ENCODE results near the gene B2M. TPM values are rescaled to one million over a fixed set of nuclear protein-coding genes. Genes with fewer than 3 reads are reported as not detected.
"Not testable (repeated sequence)": the region's sequence is repeated elsewhere in the genome, so short reads cannot be mapped to it uniquely, and the experiment has no call there.

Gene B2M
- total RNA-seq, 4 donors from 2014 or later: 1,151 to 3,314 (median 1,975) TPM

- Histone ChIP-seq H3K27ac (no peak overlapping the region), H3K9me3 (no peaks in the 10 kb centered on the region), H3K36me3 (no peaks in the 10 kb centered on the region), H3K4me3 (no peak overlapping the region), H3K4me1 (no peaks in the 10 kb centered on the region), H3K27me3 (peaks cover 4% of the 10 kb centered on the region)
- WGBS, 2 donors (ENCODE audit: low coverage in 1 of 2): 100% methylated on average over 1 to 2 of the region's 2 CpGs
- no peak for ATAC-seq
- TF ChIP-seq EP300 (IDR thresholded peaks at IDR 0.05) (no peak), POLR2A (IDR thresholded peaks at IDR 0.05) (no peak), POLR2AphosphoS5 (IDR thresholded peaks at IDR 0.05) (no peak), CTCF (IDR thresholded peaks at IDR 0.05) (no peak)
These were observed 37.7 kb upstream of the B2M start for GRCh38 chr15:44673639-44674038.

DNA sequence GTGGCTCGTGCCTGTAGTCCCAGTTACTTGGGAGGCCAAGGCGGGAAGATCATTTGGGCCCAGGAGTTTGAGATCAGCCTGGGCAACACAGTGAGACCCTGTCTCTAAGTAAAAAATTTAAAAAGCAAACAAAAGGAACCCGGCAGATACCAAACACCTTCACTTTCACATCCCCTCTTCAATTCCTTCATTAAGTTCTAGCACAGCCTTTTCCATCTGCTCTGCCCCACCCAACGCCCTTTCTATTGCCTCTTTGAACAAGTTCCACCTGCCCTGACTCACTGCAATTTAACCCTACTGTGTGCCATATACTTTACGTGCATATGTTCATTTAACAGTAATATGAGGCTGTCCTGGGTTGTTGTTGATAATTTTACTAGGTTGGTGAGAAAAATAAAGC lies 35.4 kb upstream of the B2M start:
- 74 to 82% methylated on average over 4 to 5 of the region's 5 CpGs for WGBS, 2 donors (ENCODE audit: low coverage in 1 of 2)
- Histone ChIP-seq H3K27ac (no peak overlapping the region), H3K9me3 (no peaks in the 10 kb centered on the region), H3K4me1 (no peaks in the 10 kb centered on the region), H3K36me3 (no peaks in the 10 kb centered on the region), H3K27me3 (peaks cover 8% of the 10 kb centered on the region), H3K4me3 (no peak overlapping the region)
- ATAC-seq: no peak
- TF ChIP-seq EP300 (IDR thresholded peaks at IDR 0.05) (no peak), CTCF (IDR thresholded peaks at IDR 0.05) (no peak), POLR2AphosphoS5 (IDR thresholded peaks at IDR 0.05) (no peak), POLR2A (IDR thresholded peaks at IDR 0.05) (no peak)

- WGBS, 2 donors (ENCODE audit: low coverage in 1 of 2): 78 to 87% methylated on average over 3 to 5 of the region's 7 CpGs
- Histone ChIP-seq H3K9me3 (no peaks in the 10 kb centered on the region), H3K36me3 (no peaks in the 10 kb centered on the region), H3K4me1 (no peaks in the 10 kb centered on the region), H3K27me3 (peaks cover 8% of the 10 kb centered on the region), H3K4me3 (no peak overlapping the region), H3K27ac (no peak overlapping the region)
- TF ChIP-seq POLR2AphosphoS5 (IDR thresholded peaks at IDR 0.05): no peak
- no peak for TF ChIP-seq CTCF (IDR thresholded peaks at IDR 0.05)
- TF ChIP-seq EP300 (IDR thresholded peaks at IDR 0.05): no peak
- ATAC-seq: no peak
These were observed 34.6 kb upstream of the B2M start for GRCh38 chr15:44676676-44677075.

DNA sequence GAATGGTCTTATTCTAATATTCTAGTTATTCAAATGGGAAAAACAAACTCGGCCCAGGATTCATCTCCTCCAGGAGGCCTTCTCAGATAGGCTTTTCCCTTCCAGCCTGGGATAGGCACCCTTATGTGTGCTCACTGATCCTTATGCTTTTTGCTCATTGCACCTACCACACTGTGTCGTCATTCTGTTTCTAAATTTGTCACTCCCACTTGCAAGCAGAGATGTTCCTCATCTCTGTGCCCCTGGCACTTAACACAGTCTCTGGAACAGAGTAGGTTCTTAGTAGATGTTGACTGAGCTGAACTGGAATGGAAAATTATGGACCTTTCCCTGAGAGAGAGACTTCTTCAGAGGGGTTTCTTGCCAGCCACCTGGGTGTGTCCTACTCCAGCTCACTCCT lies 29.1 kb upstream of the B2M start:
- Histone ChIP-seq H3K27me3 (peaks cover 11% of the 10 kb centered on the region), H3K4me1 (peaks cover 0 to 10% (median 0%) of the 10 kb centered on the region in 3 donors), H3K27ac (no peak overlapping the region), H3K4me3 (no peak overlapping the region), H3K9me3 (no peaks in the 10 kb centered on the region), H3K36me3 (no peaks in the 10 kb centered on the region)
- WGBS, 2 donors (ENCODE audit: low coverage in 1 of 2): 54 to 61% methylated on average over 2 of the region's 2 CpGs
- no peak for TF ChIP-seq EP300 (IDR thresholded peaks at IDR 0.05)
- no peak for TF ChIP-seq CTCF (IDR thresholded peaks at IDR 0.05)
- TF ChIP-seq POLR2A (IDR thresholded peaks at IDR 0.05): no peak
- no peak for TF ChIP-seq POLR2AphosphoS5 (IDR thresholded peaks at IDR 0.05)
- no peak for ATAC-seq

DNA sequence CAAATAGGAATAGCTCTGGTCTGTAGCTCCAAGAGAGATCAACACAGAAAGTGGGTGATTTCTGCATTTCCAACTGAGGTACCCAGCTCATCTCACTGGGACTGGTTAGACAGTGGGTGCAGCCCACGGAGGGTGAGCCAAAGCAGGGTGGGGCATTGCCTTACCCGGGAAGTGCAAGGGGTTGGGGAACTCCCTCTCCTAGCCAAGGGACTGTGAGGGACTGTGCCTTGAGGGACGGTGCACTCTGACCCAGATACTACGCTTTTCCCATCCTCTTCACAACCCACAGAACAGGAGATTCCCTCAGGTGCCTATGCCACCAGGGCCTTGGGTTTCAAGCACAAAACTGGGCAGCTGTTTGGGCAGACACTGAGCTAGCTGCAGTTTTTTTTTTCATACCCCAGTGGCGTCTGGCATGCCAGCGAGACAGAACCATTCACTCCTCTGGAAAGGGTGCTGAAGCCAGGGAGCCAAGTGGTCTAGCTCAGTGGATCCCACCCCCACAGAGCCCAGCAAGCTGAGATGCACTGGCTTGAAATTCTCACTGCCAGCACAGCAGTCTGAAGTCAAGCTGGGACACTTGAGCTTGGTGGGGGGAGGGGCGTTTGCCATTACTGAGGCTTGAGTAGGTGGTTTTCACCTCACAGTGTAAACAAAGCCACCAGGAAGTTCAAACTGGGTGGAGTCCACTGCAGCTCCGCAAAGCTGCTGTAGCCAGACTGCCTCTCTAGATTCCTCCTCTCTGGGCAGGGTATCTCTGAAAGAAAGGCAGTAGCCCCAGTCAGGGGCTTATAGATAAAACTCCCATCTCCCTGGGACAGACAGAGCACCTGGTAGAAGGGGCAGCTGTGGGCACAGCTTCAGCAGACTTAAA lies 28.3 kb upstream of the B2M start:
- not testable (repeated sequence) for H3K27ac ChIP-seq, H3K4me1 ChIP-seq, H3K36me3 ChIP-seq, ATAC-seq, H3K4me3 ChIP-seq, H3K9me3 ChIP-seq
- WGBS, 2 donors (ENCODE audit: low coverage in 1 of 2): 0 to 32% methylated on average over 1 to 5 of the region's 8 CpGs
- peaks cover 11% of the 10 kb centered on the region for H3K27me3 ChIP-seq

- H3K27me3 ChIP-seq, H3K9me3 ChIP-seq, H3K4me3 ChIP-seq, H3K4me1 ChIP-seq, H3K36me3 ChIP-seq, H3K27ac ChIP-seq, ATAC-seq: not testable (repeated sequence)
- 69 to 93% methylated on average over 2 of the region's 2 CpGs for WGBS, 2 donors (ENCODE audit: low coverage in 1 of 2)
These were observed 22.0 kb upstream of the B2M start for GRCh38 chr15:44689318-44689717.

GRCh38 chr15:44690245-44690644 lies 21.1 kb upstream of the B2M start:
- not testable (repeated sequence) for H3K4me1 ChIP-seq, H3K36me3 ChIP-seq, H3K4me3 ChIP-seq, H3K27ac ChIP-seq, H3K27me3 ChIP-seq, H3K9me3 ChIP-seq, ATAC-seq
- WGBS, 2 donors (ENCODE audit: low coverage in 1 of 2): 0 to 38% methylated on average over 1 of the region's 1 CpG
